DND-41 (cell line): Measurements from ENCODE around the gene INHBC.

Experiments
- EZH2 ChIP-seq: IDR thresholded peaks from 3 replicates; pipeline ENCODE4 v1.6.1; 2012; ENCODE audit warnings: borderline replicate concordance, low read depth, mild to moderate bottlenecking, moderate library complexity, low read length, inconsistent platforms; ENCODE audit not compliant: severe bottlenecking
- TF ChIP-seq, protein P1 (sequence below): IDR thresholded peaks from 2 replicates; pipeline ENCODE4 v1.5.1; 2012; ENCODE audit warnings: borderline replicate concordance, low read length, moderate library complexity, mild to moderate bottlenecking; ENCODE audit not compliant: poor library complexity, severe bottlenecking; ENCODE audit errors: extremely low read depth

DNA sequence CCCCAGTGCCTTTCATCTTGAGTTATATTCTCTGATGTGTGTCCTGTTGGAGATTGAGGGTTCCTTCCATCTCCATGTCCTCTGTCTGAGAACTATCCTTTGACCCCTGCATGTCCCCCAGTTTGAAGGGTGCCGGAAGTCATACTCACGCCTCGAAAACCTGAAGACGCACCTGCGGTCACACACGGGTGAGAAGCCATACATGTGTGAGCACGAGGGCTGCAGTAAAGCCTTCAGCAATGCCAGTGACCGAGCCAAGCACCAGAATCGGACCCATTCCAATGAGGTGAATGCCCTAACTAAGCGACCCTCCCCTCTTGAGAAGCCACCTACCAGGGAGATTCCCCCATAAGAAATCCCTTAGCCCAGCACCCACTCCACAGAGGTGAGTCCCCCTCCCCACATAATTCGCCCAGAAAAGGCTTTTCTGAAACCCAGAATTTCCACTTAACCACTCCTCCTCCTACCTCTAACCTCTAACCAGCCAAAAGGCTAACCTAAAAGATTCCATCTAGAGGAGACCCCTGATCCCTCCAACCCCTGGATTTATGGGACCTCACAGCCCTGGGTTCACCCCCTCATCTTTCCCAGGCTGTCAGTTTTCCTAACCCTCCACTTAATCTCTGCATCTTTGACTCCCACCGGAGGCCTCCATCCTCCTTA, 32.8 kb downstream of the INHBC start:
- TF ChIP-seq, protein P1, sequence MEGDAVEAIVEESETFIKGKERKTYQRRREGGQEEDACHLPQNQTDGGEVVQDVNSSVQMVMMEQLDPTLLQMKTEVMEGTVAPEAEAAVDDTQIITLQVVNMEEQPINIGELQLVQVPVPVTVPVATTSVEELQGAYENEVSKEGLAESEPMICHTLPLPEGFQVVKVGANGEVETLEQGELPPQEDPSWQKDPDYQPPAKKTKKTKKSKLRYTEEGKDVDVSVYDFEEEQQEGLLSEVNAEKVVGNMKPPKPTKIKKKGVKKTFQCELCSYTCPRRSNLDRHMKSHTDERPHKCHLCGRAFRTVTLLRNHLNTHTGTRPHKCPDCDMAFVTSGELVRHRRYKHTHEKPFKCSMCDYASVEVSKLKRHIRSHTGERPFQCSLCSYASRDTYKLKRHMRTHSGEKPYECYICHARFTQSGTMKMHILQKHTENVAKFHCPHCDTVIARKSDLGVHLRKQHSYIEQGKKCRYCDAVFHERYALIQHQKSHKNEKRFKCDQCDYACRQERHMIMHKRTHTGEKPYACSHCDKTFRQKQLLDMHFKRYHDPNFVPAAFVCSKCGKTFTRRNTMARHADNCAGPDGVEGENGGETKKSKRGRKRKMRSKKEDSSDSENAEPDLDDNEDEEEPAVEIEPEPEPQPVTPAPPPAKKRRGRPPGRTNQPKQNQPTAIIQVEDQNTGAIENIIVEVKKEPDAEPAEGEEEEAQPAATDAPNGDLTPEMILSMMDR = no peak
- TF ChIP-seq EZH2 = no peak
